OCI-LY3 (cell line): ENCODE results near the gene HIVEP3.

Source experiments
- H2AFZ ChIP-seq: fragments of 200-600, 300-600 bp; shearing (Covaris generic); 2 replicates; pipeline ENCODE4 v1.6.0; 2014; ENCODE audit warnings: antibody characterized with exemption, low read depth, low read length
- H3K27ac ChIP-seq: fragments of 200-600, 300-600 bp; sonication (generic); 2 replicates; pipeline ENCODE4 v1.5.1; 2014; ENCODE audit warnings: mild to moderate bottlenecking, low read length, moderate library complexity, mixed read lengths
- H3K27me3 ChIP-seq: fragments of 200-600, 300-600 bp; sonication (generic); 2 replicates; pipeline ENCODE4 v1.6.1; 2014; ENCODE audit warnings: low read depth, low read length, mixed read lengths
- H3K36me3 ChIP-seq: fragments of 200-600, 300-600 bp; sonication (generic); replicated peaks from 2 replicates; pipeline ENCODE3; 2014; ENCODE audit warnings: low read depth, low read length, mixed read lengths
- H3K4me1 ChIP-seq: fragments of 300-600, 200-600 bp; sonication (generic); 2 replicates; pipeline ENCODE4 v1.6.1; 2014; ENCODE audit warnings: low read length, mixed read lengths
- H3K4me2 ChIP-seq: fragments of 200-600, 300-600 bp; sonication (generic); 2 replicates; pipeline ENCODE4 v1.6.1; 2014; ENCODE audit warnings: low read length, mixed read lengths
- H3K4me3 ChIP-seq: fragments of 300-600, 200-600 bp; sonication (generic); 2 replicates; pipeline ENCODE4 v1.5.1; 2014; ENCODE audit warnings: antibody characterized with exemption, mild to moderate bottlenecking, low read length, moderate library complexity
- H3K79me2 ChIP-seq: fragments of 300-600, 200-600 bp; shearing (Covaris generic); 2 replicates; pipeline ENCODE4 v1.6.1; 2014; ENCODE audit warnings: mild to moderate bottlenecking, low read length, mixed read lengths
- H3K9ac ChIP-seq: fragments of 300-600, 200-600 bp; shearing (Covaris generic); 2 replicates; pipeline ENCODE4 v1.6.0; 2014; ENCODE audit warnings: mild to moderate bottlenecking, low read length, moderate library complexity
- H3K9me3 ChIP-seq: fragments of 200-600, 300-600 bp; shearing (Covaris generic); 2 replicates; pipeline ENCODE4 v1.6.1; 2014; ENCODE audit warnings: low read length, mixed read lengths; ENCODE audit not compliant: insufficient read depth
- H4K20me1 ChIP-seq: fragments of 200-600, 300-600 bp; sonication (generic); 2 replicates; pipeline ENCODE4 v1.6.1; 2016; ENCODE audit warnings: low read length, mixed read lengths; ENCODE audit not compliant: insufficient read depth
- CTCF ChIP-seq: fragments of 200-600, 300-600 bp; sonication (generic); IDR thresholded peaks from 2 replicates; pipeline ENCODE4 v1.5.1; 2014; ENCODE audit warnings: antibody characterized with exemption, low read length, low read depth
- EZH2phosphoT487 ChIP-seq: fragments of 200-600 bp; shearing (Covaris generic); IDR thresholded peaks from 2 replicates; pipeline ENCODE4 v1.6.1; 2018; ENCODE audit warnings: antibody characterized with exemption, mixed run types, low read depth

The HIVEP3 gene

GRCh38 chr1:41620365-41621169, 298.2 kb downstream of the HIVEP3 start:
- H3K27ac ChIP-seq, result no peak overlapping the region
- H3K79me2 ChIP-seq, result peaks cover 98% of the 10 kb centered on the region
- no peak overlapping the region for H2AFZ ChIP-seq
- no peak overlapping the region for H3K4me3 ChIP-seq
- peaks cover 32% of the 10 kb centered on the region for H3K36me3 ChIP-seq
- H3K9ac ChIP-seq, result no peak overlapping the region
- no peaks in the 10 kb centered on the region for H3K9me3 ChIP-seq
- H3K4me2 ChIP-seq, result no peak overlapping the region
- no peaks in the 10 kb centered on the region for H3K27me3 ChIP-seq
- TF ChIP-seq CTCF (no peak), EZH2phosphoT487 (no peak)
- peaks cover 25% of the 10 kb centered on the region for H3K4me1 ChIP-seq
- peaks cover 92% of the 10 kb centered on the region for H4K20me1 ChIP-seq

GRCh38 chr1:41619511-41620364, 299.0 kb downstream of the HIVEP3 start:
- Histone ChIP-seq H4K20me1 (peaks cover 97% of the 10 kb centered on the region), H3K36me3 (peaks cover 32% of the 10 kb centered on the region)

GRCh38 chr1:41618871-41619270, 299.9 kb downstream of the HIVEP3 start:
- Histone ChIP-seq H3K79me2 (peaks cover 99% of the 10 kb centered on the region), H4K20me1 (peaks cover 97% of the 10 kb centered on the region), H3K4me3 (no peak overlapping the region), H3K36me3 (peaks cover 27% of the 10 kb centered on the region), H3K4me1 (peaks cover 15% of the 10 kb centered on the region), H3K27me3 (no peaks in the 10 kb centered on the region), H2AFZ (no peak overlapping the region), H3K9me3 (no peaks in the 10 kb centered on the region), H3K4me2 (no peak overlapping the region), H3K27ac (no peak overlapping the region), H3K9ac (no peak overlapping the region)
- TF ChIP-seq CTCF, result no peak
- no peak for TF ChIP-seq EZH2phosphoT487

More at GRCh38 chr1:41619511-41620364, 299.0 kb downstream of the HIVEP3 start:
- Histone ChIP-seq H3K4me1 (peaks cover 24% of the 10 kb centered on the region), H3K9ac (no peak overlapping the region), H3K4me2 (no peak overlapping the region), H3K27me3 (no peaks in the 10 kb centered on the region), H3K4me3 (no peak overlapping the region), H2AFZ (no peak overlapping the region), H3K9me3 (no peaks in the 10 kb centered on the region), H3K27ac (no peak overlapping the region), H3K79me2 (peaks cover 99% of the 10 kb centered on the region)
- no peak for TF ChIP-seq EZH2phosphoT487
- no peak for TF ChIP-seq CTCF
